Measurements from ENCODE around the gene PHC2. TPM values are rescaled to one million over a fixed set of nuclear protein-coding genes. Genes with fewer than 3 reads are reported as not detected.

The PHC2 gene
- total RNA-seq, 1 experiment from 2014 or later = 176 TPM

- CTCF ChIA-PET = no interaction called here
- Histone ChIP-seq H3K79me2 (ENCODE audit: insufficient read depth, low read length) (peaks cover 100% of the 10 kb centered on the region), H3K27ac (ENCODE audit: low read depth, low read length) (peak overlapping the region; percentile 10; the same call in 1 of the 2 replicates), H3K9me3 (ENCODE audit: control insufficient read depth in 1 of 2, insufficient read depth in 1 of 2, low read depth in 1 of 2, low read length in 2 of 2) (no peaks in the 10 kb centered on the region), H3K36me3 (ENCODE audit: control insufficient read depth in 1 of 2, insufficient read depth in 2 of 2, low read length in 2 of 2) (peaks cover 15 to 57% of the 10 kb centered on the region in 2 experiments), H2AFZ (ENCODE audit: low read depth, low read length, poor library complexity, severe bottlenecking) (no peak overlapping the region), H3K4me3 (replicated peaks in 1 of 2; ENCODE audit: low read depth in 1 of 2, low read length in 2 of 2) (no peak overlapping the region), H3K4me1 (ENCODE audit: control insufficient read depth in 1 of 2, insufficient read depth in 2 of 2, low read length in 2 of 2) (peaks cover 45 to 72% of the 10 kb centered on the region in 2 experiments), H3K9me2 (ENCODE audit: insufficient read depth) (no peaks in the 10 kb centered on the region), H3K4me2 (ENCODE audit: low read length) (peak overlapping the region; percentile 15), H3K27me3 (ENCODE audit: insufficient read depth, low read length) (no peaks in the 10 kb centered on the region), H3K9ac (ENCODE audit: low read length) (no peak overlapping the region), H4K20me1 (ENCODE audit: insufficient read depth) (no peaks in the 10 kb centered on the region)
- TF ChIP-seq, protein P1, sequence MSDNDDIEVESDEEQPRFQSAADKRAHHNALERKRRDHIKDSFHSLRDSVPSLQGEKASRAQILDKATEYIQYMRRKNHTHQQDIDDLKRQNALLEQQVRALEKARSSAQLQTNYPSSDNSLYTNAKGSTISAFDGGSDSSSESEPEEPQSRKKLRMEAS (IDR thresholded peaks at IDR 0.05) = no peak
- TF ChIP-seq EGR1 (IDR thresholded peaks at IDR 0.05; ENCODE audit: low read depth) = no peak
- no peak for TF ChIP-seq SP1 (IDR thresholded peaks at IDR 0.05; ENCODE audit: low read depth)
- TF ChIP-seq CTCF (IDR thresholded peaks at IDR 0.05 in 2 of 3, conservative IDR thresholded peaks at IDR 0.05 in 1 of 3; ENCODE audit: borderline replicate concordance in 1 of 3, insufficient read depth in 1 of 3, low read depth in 2 of 3, low read length in 2 of 3) = no peak
- TF ChIP-seq EZH2 (IDR thresholded peaks at IDR 0.05) = no peak
- TF ChIP-seq SRF (IDR thresholded peaks at IDR 0.05; ENCODE audit: low read depth) = no peak
- no peak for TF ChIP-seq RAD21 (IDR thresholded peaks at IDR 0.05; ENCODE audit: low read depth)
- no peak for TF ChIP-seq ELF1 (IDR thresholded peaks at IDR 0.05; ENCODE audit: borderline replicate concordance, low read depth)
- no peak for TF ChIP-seq ZNF274 (IDR thresholded peaks at IDR 0.05; ENCODE audit: low read depth, low read length)
- TF ChIP-seq FOSL1 (IDR thresholded peaks at IDR 0.05; ENCODE audit: low read depth) = no peak
- no peak for ATAC-seq
- intact Hi-C loops (cut with micrococcal nuclease) = no loop called here
- RAD21 ChIA-PET (ENCODE audit: low non-redundant PET in 1 of 2, low total read pairs in 2 of 2, uncharacterized antibody in 2 of 2, unreplicated experiment in 2 of 2) = no interaction called here
- no peak for DNase-seq (ENCODE audit: low read depth, low spot score)
- POLR2A ChIA-PET = no interaction called here
- no TSS peak for BruUV-seq (replicated peaks)
Observed at GRCh38 chr1:33424610-33425009, 6.3 kb downstream of the PHC2 start.

Measured in HCT116 (cell line).